Progenitor cell of endocrine pancreas (in vitro differentiated cells): ENCODE results near the gene BLTP3A. TPM values are rescaled to one million over a fixed set of nuclear protein-coding genes. Genes with fewer than 3 reads are reported as not detected.
"Not testable (repeated sequence)": the region's sequence is repeated elsewhere in the genome, so short reads cannot be mapped to it uniquely, and the experiment has no call there.

Experiments used
- DNase-seq: peaks from one replicate; pipeline ENCODE4 v3.0.0; 2021; ENCODE audit warnings: low spot score; ENCODE audit not compliant: unreplicated experiment
- H3K27ac Mint-ChIP-seq: 2 replicates; pipeline ENCODE4 v1.8.0; 2021; ENCODE audit warnings: mild to moderate bottlenecking, moderate library complexity, mixed read lengths
- H3K27me3 Mint-ChIP-seq: 2 replicates; pipeline ENCODE4 v1.8.0; 2021; ENCODE audit warnings: mixed read lengths
- H3K36me3 Mint-ChIP-seq: 2 replicates; pipeline ENCODE4 v1.8.0; 2022; ENCODE audit warnings: mixed read lengths; ENCODE audit not compliant: insufficient read depth
- H3K4me1 Mint-ChIP-seq: 2 replicates; pipeline ENCODE4 v1.8.0; 2021; ENCODE audit warnings: low read depth, mixed read lengths
- H3K4me3 Mint-ChIP-seq: 2 replicates; pipeline ENCODE4 v1.8.0; 2021; ENCODE audit warnings: low read depth, mild to moderate bottlenecking, moderate library complexity, mixed read lengths
- H3K9me3 Mint-ChIP-seq: 2 replicates; pipeline ENCODE4 v1.8.0; 2021; ENCODE audit warnings: low read depth, mixed read lengths
- CTCF ChIP-seq: fragments of 200-600 bp; sonication (generic); IDR thresholded peaks from one replicate; pipeline ENCODE4 v1.5.0; 2021; ENCODE audit warnings: antibody characterized with exemption, mild to moderate bottlenecking; ENCODE audit not compliant: unreplicated experiment
- long read RNA-seq: library from polyadenylated mRNA; unstranded; transcript quantifications from one replicate; pipeline ENCODE4 v2.0.0, GENCODE V29; 2020
- total RNA-seq: library from RNA; stranded (reverse); gene quantifications from 2 replicates; pipeline ENCODE4 v1.2.1, GENCODE V29; 2021

Gene BLTP3A
- 21.5 and 22.0 TPM in 2 replicates for total RNA-seq
- long read RNA-seq, partial matches to known transcripts: 6 of 9 reads
- long read RNA-seq, other reads (novel, unspliced or antisense): 3 of 9 reads

GRCh38 chr6:34791701-34792604 is at the start of gene BLTP3A:
Gene BLTP3A (plus strand): TSS chr6:34792083. CDS start chr6:34792251, 168 bp downstream.
- H3K27ac Mint-ChIP-seq: peak within 1 kb of the TSS; percentile 99
- peak within 1 kb of the TSS; percentile 96 for H3K4me3 Mint-ChIP-seq
- H3K36me3 Mint-ChIP-seq: no peaks in the 10 kb centered on the region
- no peak for TF ChIP-seq CTCF
- H3K9me3 Mint-ChIP-seq: peaks cover 4% of the 10 kb centered on the region
- no peaks in the 10 kb centered on the region for H3K27me3 Mint-ChIP-seq
- DNase-seq: peak; percentile 56
- peaks cover 22% of the 10 kb centered on the region for H3K4me1 Mint-ChIP-seq

- DNase-seq: no peak
- TF ChIP-seq CTCF: no peak
- Mint-ChIP-seq H3K4me3 (no peak overlapping the region), H3K9me3 (no peaks in the 10 kb centered on the region), H3K36me3 (no peaks in the 10 kb centered on the region), H3K4me1 (peaks cover 13% of the 10 kb centered on the region), H3K27me3 (no peaks in the 10 kb centered on the region), H3K27ac (no peak overlapping the region)
Observed at GRCh38 chr6:34742094-34742493, 49.8 kb upstream of the BLTP3A start.

- Mint-ChIP-seq H3K27ac (no peak overlapping the region), H3K36me3 (no peaks in the 10 kb centered on the region), H3K4me1 (peaks cover 13% of the 10 kb centered on the region), H3K4me3 (no peak overlapping the region), H3K27me3 (no peaks in the 10 kb centered on the region), H3K9me3 (no peaks in the 10 kb centered on the region)
- TF ChIP-seq CTCF: no peak
- DNase-seq: no peak
Observed at GRCh38 chr6:34743625-34744293, 48.1 kb upstream of the BLTP3A start.

- H3K27me3 Mint-ChIP-seq, DNase-seq, H3K4me3 Mint-ChIP-seq, H3K36me3 Mint-ChIP-seq, H3K9me3 Mint-ChIP-seq, H3K27ac Mint-ChIP-seq: not testable (repeated sequence)
- peaks cover 13% of the 10 kb centered on the region for H3K4me1 Mint-ChIP-seq
Observed at GRCh38 chr6:34744294-34744647, 47.6 kb upstream of the BLTP3A start.

GRCh38 chr6:34745277-34746103 is 46.4 kb upstream of the BLTP3A start:
- no peak for DNase-seq
- peak overlapping the region; percentile 92 for H3K27ac Mint-ChIP-seq

More at GRCh38 chr6:34745277-34746103, 46.4 kb upstream of the BLTP3A start:
- H3K4me3 Mint-ChIP-seq: no peak overlapping the region
- peaks cover 13% of the 10 kb centered on the region for H3K4me1 Mint-ChIP-seq
- H3K36me3 Mint-ChIP-seq: no peaks in the 10 kb centered on the region
- no peaks in the 10 kb centered on the region for H3K9me3 Mint-ChIP-seq
- TF ChIP-seq CTCF: no peak
- no peaks in the 10 kb centered on the region for H3K27me3 Mint-ChIP-seq
